Ovary (tissue), 9 donors: ENCODE results near the gene RRP12. TPM values are rescaled to one million over a fixed set of nuclear protein-coding genes. Genes with fewer than 3 reads are reported as not detected.
A peak's percentile ranks its signal among the peaks of the same experiment; 100 is the strongest.

Source experiments
- DNase-seq, 5 donors: peaks; one replicate each; pipeline ENCODE4 v3.0.0-alpha.2; 2019 to 2020
- H3K27ac ChIP-seq, 2 donors: fragments of 200-600 bp; one replicate each; pipeline versions ENCODE4 v1.5.1 to v1.8.0; 2019 to 2022
- H3K27me3 ChIP-seq: fragments of 200-600 bp; one replicate; pipeline ENCODE4 v1.8.0; 2022
- H3K36me3 ChIP-seq: fragments of 200-600 bp; sonication (generic); one replicate; pipeline ENCODE4 v1.5.1; 2019
- H3K4me1 ChIP-seq: one replicate; pipeline ENCODE4 v1.8.1; 2013; ENCODE audit warnings: mild to moderate bottlenecking, moderate library complexity; ENCODE audit not compliant: insufficient read depth
- H3K4me3 ChIP-seq: fragments of 200-600 bp; sonication (generic); one replicate; pipeline ENCODE4 v1.5.1; 2017
- H3K9me3 ChIP-seq, 2 donors: fragments of 200-600 bp in 1 of 2; sonication (generic) in 1 of 2; one replicate each; pipeline versions ENCODE4 v1.5.1 to v1.8.1; 2013 to 2019; ENCODE audit warnings: mild to moderate bottlenecking in 1 of 2, moderate library complexity in 1 of 2
- CTCF ChIP-seq, 3 donors: fragments of 450-650 bp in 2 of 3; fragments of 200-600 bp in 1 of 3; IDR thresholded peaks; one replicate each; pipeline versions ENCODE4 v1.5.1 to v1.8.0; 2016 to 2022; ENCODE audit warnings: antibody characterized with exemption in 3 of 3, mild to moderate bottlenecking in 1 of 3
- EP300 ChIP-seq: sonication (generic); formaldehyde crosslinking; IDR thresholded peaks from one replicate; pipeline ENCODE4 v1.6.1; 2017; ENCODE audit warnings: antibody characterized with exemption
- POLR2A ChIP-seq: fragments of 450-650 bp; IDR thresholded peaks from one replicate; pipeline ENCODE4 v1.6.1; 2017; ENCODE audit warnings: antibody characterized with exemption, mild to moderate bottlenecking, moderate library complexity
- WGBS, 3 donors: extraction: QIAGEN DNeasy Blood & Tissue Kit in 1 of 3; methylation state at CpG; one replicate each; pipeline versions ENCODE4 v1.1.5 to v1.1.7; 2013 to 2017; 5-methylcytosine and 5-hydroxymethylcytosine counted together
- intact Hi-C, 4 donors: fragments of 100-400 bp; cut with DNase I; formaldehyde crosslinking; loops; one replicate each; pipeline versions ENCODE4 v1.11.0 to v1.15.1; 2022 to 2023
- polyA plus RNA-seq, 2 donors: library from polyadenylated mRNA; stranded (reverse); fragments of 200-250 nt in 1 of 2; fragments of 350-450 nt in 1 of 2; fragmentation: Illumina TruSeq in 1 of 2; extraction: RNeasy Lipid Tissue Mini Kit (QIAGEN cat#74804) in 1 of 2; gene quantifications; one replicate each; pipeline ENCODE4 v1.2.3, GENCODE V29; 2013 to 2014
- total RNA-seq, 7 donors: library from RNA; depleted of rRNA in 2 of 7; stranded (reverse); fragments of >200 nt in 2 of 7; fragmentation: NEBNext Ultra II Directional in 3 of 7; extraction: Animal tissue kit (Norgen Biotek cat#: 25700) in 3 of 7; gene quantifications; one replicate each; pipeline versions ENCODE4 v1.1.0 to v1.2.4, GENCODE V29; 2016 to 2023
- donor health status: DM: no; HTN: no; CAD: no; lungs with moderate emphysema.
- donor health status: DM: no; HTN: no; CAD: no.
- donor health status: Bipolar disorder and iron deficiency.
- donor health status: DM: yes; HTN: yes; CAD: no.
- donor health status: DM: no; HTN: no; CAD: no.
- donor health status: DM: yes; HTN: yes; CAD: no.

RRP12 gene
- total and polyA plus RNA-seq, 9 donors, result 7.2 to 35.8 (median 23.7) TPM

GRCh38 chr10:97356318-97356914, 44.7 kb downstream of the RRP12 start:
- H3K27ac ChIP-seq, result no peak overlapping the region
- no peaks in the 10 kb centered on the region for H3K36me3 ChIP-seq
- H3K4me1 ChIP-seq, result no peaks in the 10 kb centered on the region
- no peak for DNase-seq
- WGBS, 3 donors, result 83 to 86% (median 85%) methylated on average over 6 of the region's 6 CpGs
- TF ChIP-seq EP300 (no peak), CTCF (IDR thresholded peaks at IDR 0.05) (no peak)
- no peak overlapping the region for H3K4me3 ChIP-seq
- H3K27me3 ChIP-seq, result no peaks in the 10 kb centered on the region
- no peaks in the 10 kb centered on the region for H3K9me3 ChIP-seq
- intact Hi-C loops, result no loop called here

GRCh38 chr10:97355571-97355975, 45.6 kb downstream of the RRP12 start:
- intact Hi-C loops, result no loop called here
- Histone ChIP-seq H3K27me3 (no peaks in the 10 kb centered on the region), H3K27ac (no peak overlapping the region), H3K36me3 (no peaks in the 10 kb centered on the region), H3K4me1 (no peaks in the 10 kb centered on the region), H3K4me3 (no peak overlapping the region), H3K9me3 (no peaks in the 10 kb centered on the region)
- DNase-seq, result peak in 1 of 5 donors; percentile 43
- 59 to 70% (median 60%) methylated on average over 5 of the region's 5 CpGs for WGBS, 3 donors
- TF ChIP-seq CTCF (IDR thresholded peaks at IDR 0.05) (peak in 1 of 3 donors; percentile 28), POLR2A (no peak)

- no peak overlapping the region for H3K27ac ChIP-seq
- H3K4me1 ChIP-seq, result no peaks in the 10 kb centered on the region
- TF ChIP-seq POLR2A (no peak), CTCF (IDR thresholded peaks at IDR 0.05) (no peak), EP300 (no peak)
- H3K9me3 ChIP-seq, result no peaks in the 10 kb centered on the region
- no peak for DNase-seq
- intact Hi-C loops, result no loop called here
- 88 to 91% (median 90%) methylated on average over 4 of the region's 4 CpGs for WGBS, 3 donors
- H3K36me3 ChIP-seq, result no peaks in the 10 kb centered on the region
- H3K4me3 ChIP-seq, result no peak overlapping the region
- no peaks in the 10 kb centered on the region for H3K27me3 ChIP-seq
Measured at GRCh38 chr10:97353945-97354344, 47.2 kb downstream of the RRP12 start.

- TF ChIP-seq POLR2A, result no peak
- TF ChIP-seq EP300, result no peak
- TF ChIP-seq CTCF (IDR thresholded peaks at IDR 0.05), result no peak
- 81 to 85% (median 83%) methylated on average over 12 of the region's 12 CpGs for WGBS, 3 donors
- Histone ChIP-seq H3K9me3 (no peaks in the 10 kb centered on the region), H3K27ac (no peak overlapping the region), H3K27me3 (no peaks in the 10 kb centered on the region), H3K36me3 (no peaks in the 10 kb centered on the region), H3K4me3 (no peak overlapping the region), H3K4me1 (no peaks in the 10 kb centered on the region)
- DNase-seq, result no peak
- intact Hi-C loops, result no loop called here
Measured at GRCh38 chr10:97349752-97350513, 51.2 kb downstream of the RRP12 start.
